ENCODE measurements around the gene GBA2. TPM values are rescaled to one million over a fixed set of nuclear protein-coding genes. Genes with fewer than 3 reads are reported as not detected.
A peak's percentile ranks its signal among the peaks of the same experiment; 100 is the strongest.

GBA2 gene
- total RNA-seq, 1 donor from 2014 or later, result 95.9 TPM

DNA sequence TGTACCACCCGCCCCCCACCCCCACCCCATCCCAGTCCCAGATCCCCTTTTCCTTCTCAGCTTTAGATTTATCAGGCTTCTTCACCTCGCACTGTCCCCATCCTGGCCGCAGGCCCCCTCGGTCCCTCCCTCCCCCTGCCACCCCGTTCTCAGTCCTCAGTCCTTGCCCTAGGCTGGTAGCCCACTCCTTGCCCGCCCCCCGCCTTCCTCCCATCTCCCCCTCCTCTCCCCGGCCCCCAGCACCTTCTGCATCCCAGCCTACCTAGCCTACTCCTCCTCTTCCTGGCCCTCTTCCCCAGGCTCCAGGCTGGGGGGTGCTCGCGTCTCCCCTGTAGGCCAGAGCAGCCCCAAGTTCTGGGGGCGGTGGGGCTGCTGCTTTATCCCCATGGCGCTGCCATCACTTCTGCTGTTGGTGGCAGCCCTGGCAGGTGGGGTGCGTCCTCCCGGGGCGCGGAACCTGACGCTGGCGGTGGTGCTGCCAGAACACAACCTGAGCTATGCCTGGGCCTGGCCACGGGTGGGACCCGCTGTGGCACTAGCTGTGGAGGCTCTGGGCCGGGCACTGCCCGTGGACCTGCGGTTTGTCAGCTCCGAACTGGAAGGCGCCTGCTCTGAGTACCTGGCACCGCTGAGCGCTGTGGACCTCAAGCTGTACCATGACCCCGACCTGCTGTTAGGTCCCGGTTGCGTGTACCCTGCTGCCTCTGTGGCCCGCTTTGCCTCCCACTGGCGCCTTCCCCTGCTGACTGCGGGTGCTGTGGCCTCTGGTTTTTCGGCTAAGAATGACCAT is 43.2 kb upstream of the GBA2 start:
- Mint-ChIP-seq H3K36me3 (ENCODE audit: low read depth) (no peaks in the 10 kb centered on the region), H3K9me3 (no peaks in the 10 kb centered on the region), H3K4me1 (peaks cover 31% of the 10 kb centered on the region), H3K27ac (ENCODE audit: unreplicated experiment) (no peak overlapping the region), H3K27me3 (ENCODE audit: low read depth) (no peaks in the 10 kb centered on the region), H3K4me3 (peak overlapping the region; percentile 25)
- TF ChIP-seq, protein P1, sequence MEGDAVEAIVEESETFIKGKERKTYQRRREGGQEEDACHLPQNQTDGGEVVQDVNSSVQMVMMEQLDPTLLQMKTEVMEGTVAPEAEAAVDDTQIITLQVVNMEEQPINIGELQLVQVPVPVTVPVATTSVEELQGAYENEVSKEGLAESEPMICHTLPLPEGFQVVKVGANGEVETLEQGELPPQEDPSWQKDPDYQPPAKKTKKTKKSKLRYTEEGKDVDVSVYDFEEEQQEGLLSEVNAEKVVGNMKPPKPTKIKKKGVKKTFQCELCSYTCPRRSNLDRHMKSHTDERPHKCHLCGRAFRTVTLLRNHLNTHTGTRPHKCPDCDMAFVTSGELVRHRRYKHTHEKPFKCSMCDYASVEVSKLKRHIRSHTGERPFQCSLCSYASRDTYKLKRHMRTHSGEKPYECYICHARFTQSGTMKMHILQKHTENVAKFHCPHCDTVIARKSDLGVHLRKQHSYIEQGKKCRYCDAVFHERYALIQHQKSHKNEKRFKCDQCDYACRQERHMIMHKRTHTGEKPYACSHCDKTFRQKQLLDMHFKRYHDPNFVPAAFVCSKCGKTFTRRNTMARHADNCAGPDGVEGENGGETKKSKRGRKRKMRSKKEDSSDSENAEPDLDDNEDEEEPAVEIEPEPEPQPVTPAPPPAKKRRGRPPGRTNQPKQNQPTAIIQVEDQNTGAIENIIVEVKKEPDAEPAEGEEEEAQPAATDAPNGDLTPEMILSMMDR (conservative IDR thresholded peaks at IDR 0.05), result no peak
- no peak for DNase-seq (ENCODE audit: low read depth, low spot score)

DNA sequence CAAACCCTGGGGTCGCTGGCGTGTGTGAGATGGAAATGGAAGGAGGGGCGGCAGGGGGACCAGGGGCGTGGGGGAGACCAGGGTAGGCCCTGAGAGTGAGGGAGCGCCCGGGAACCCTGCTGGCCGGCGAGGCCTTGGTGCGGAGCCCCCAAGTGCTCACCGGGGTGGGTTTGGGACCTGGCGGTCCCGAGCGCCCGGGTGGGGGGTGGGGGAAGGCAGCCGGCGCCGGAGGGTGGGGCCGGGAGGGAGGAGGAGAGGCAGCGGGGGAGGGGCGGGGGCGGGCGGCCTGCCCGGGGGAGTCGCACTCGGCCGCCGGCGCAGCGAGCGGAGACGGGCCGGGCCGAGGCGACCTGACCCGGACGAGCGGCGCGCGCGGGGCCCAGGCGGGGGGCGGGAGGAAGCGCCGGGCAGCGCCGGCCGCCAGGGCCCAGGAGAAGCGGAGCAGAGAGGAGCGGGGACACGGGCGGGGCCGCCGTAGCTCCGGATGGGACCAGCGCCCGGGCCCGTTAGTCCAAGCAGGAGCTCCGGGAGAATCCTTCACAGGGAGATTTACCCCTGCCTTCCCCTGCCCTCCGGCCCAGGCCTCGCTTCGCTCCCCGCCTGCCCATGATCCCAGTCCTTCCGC is 42.4 kb upstream of the GBA2 start, which contains the start of gene NPR2:
Gene NPR2, plus strand, starts transcription at position 295 of the 625 bp plus-strand sequence. CDS start 818 bp downstream, outside the sequence.
- Mint-ChIP-seq H3K9me3 (no peaks in the 10 kb centered on the region), H3K36me3 (ENCODE audit: low read depth) (no peaks in the 10 kb centered on the region), H3K27ac (ENCODE audit: unreplicated experiment) (peak within 1 kb of the TSS; percentile 53), H3K27me3 (ENCODE audit: low read depth) (no peaks in the 10 kb centered on the region), H3K4me1 (peaks cover 27% of the 10 kb centered on the region), H3K4me3 (peak within 1 kb of the TSS; percentile 90)
- TF ChIP-seq, protein P1 (conservative IDR thresholded peaks at IDR 0.05), result no peak
- peak; percentile 23 for DNase-seq (ENCODE audit: low read depth, low spot score)

DNA sequence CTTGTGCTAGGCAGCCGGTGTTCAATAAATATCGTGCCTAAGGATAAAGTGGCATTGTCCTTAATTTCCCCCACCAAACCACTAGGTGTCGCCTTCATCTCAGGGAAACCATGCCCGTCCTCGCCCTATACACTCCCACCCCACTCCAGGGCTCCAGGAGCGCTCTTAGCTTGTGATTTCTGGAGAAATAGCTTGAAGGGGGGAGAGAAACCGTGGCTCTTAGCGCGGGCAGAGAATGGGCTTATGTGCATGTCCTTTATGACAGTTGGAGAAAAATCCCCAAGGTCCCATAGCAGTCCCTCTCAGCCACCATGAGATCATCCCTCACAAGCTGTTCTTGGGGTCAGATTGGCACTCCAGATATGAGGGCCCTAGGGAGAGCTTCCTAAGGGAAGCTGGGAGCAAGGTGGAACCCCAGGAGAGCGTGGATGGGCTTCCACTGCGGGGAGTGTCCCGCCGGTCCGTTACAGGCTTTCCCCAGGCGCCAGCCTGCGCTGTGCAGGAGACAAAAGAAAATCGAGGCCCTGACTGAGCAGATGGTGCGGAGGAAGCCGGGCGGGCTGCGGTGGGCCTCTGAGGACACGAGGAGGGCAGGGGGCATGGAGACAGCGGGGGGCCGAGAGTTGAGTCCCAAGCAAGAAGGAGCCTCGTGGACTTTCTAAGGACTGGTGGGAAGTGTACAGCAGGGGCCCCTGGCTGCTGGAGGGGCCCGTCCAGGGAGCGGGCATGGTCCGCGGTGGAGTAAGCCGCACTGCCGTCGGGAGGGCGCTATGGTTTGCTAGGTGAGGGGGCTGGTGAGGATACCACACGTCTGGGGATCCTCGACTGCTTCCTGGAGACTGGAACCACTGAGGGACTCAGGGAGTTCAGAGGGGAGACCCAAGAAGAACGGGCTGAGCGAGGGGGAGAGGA is 41.6 kb upstream of the GBA2 start:
- DNase-seq (ENCODE audit: low read depth, low spot score), result peak; percentile 70
- H3K4me3 Mint-ChIP-seq, result peak overlapping the region; percentile 90
- H3K27ac Mint-ChIP-seq (ENCODE audit: unreplicated experiment), result peak overlapping the region; percentile 53
- H3K27me3 Mint-ChIP-seq (ENCODE audit: low read depth), result no peaks in the 10 kb centered on the region
- H3K4me1 Mint-ChIP-seq, result peaks cover 27% of the 10 kb centered on the region
- TF ChIP-seq, protein P1 (conservative IDR thresholded peaks at IDR 0.05), result peak; percentile 91
- no peaks in the 10 kb centered on the region for H3K9me3 Mint-ChIP-seq
- no peaks in the 10 kb centered on the region for H3K36me3 Mint-ChIP-seq (ENCODE audit: low read depth)

DNA sequence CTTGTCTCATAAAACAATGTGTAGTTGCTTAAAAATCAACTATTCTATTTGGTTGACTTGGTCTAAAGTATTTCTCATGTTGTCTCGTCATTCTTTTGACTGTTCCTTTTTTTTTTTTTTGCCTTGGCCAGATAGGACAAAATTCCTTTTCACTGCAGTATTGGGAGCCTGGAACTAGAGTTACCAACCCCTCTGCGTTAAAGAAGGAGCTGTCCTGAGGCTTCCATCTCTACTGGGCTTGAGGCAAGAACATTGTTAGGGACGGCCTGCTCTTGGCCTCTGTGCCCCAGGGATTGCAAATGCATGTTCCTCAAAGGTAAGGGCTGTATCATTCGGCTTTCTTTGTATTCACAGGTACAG is 41.0 kb upstream of the GBA2 start:
- H3K4me1 Mint-ChIP-seq, result peaks cover 21% of the 10 kb centered on the region
- TF ChIP-seq, protein P1 (conservative IDR thresholded peaks at IDR 0.05), result no peak
- H3K36me3 Mint-ChIP-seq (ENCODE audit: low read depth), result no peaks in the 10 kb centered on the region
- peak overlapping the region; percentile 90 for H3K4me3 Mint-ChIP-seq
- no peak for DNase-seq (ENCODE audit: low read depth, low spot score)
- no peak overlapping the region for H3K27ac Mint-ChIP-seq (ENCODE audit: unreplicated experiment)
- H3K9me3 Mint-ChIP-seq, result no peaks in the 10 kb centered on the region
- H3K27me3 Mint-ChIP-seq (ENCODE audit: low read depth), result no peaks in the 10 kb centered on the region

DNA sequence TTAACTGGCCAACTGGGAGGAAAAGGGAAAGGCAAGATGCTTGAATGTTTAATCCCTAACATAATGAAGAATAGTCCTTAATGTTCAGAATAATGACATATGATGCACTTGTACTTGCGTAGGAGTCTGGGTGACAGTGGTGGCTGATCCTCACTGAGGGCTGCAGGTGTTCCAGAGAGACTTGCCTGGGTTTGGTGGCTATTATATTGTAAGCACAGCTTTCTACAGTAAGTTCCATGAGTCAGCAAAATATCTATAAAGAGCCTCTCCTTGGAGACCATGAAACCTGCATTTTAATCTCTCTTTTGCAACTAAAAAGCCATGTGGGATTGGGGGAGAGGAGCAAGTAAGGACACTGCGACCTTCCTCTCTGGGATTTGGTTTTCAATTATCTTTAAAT is 40.5 kb upstream of the GBA2 start:
- no peak overlapping the region for H3K27ac Mint-ChIP-seq (ENCODE audit: unreplicated experiment)
- DNase-seq (ENCODE audit: low read depth, low spot score), result no peak
- TF ChIP-seq, protein P1 (conservative IDR thresholded peaks at IDR 0.05), result no peak
- no peaks in the 10 kb centered on the region for H3K27me3 Mint-ChIP-seq (ENCODE audit: low read depth)
- no peaks in the 10 kb centered on the region for H3K9me3 Mint-ChIP-seq
- no peak overlapping the region for H3K4me3 Mint-ChIP-seq
- H3K36me3 Mint-ChIP-seq (ENCODE audit: low read depth), result no peaks in the 10 kb centered on the region
- peaks cover 19% of the 10 kb centered on the region for H3K4me1 Mint-ChIP-seq
